GM12874 (cell line): ENCODE measurements around the gene PLXDC2.

Experiments used
- TF ChIP-seq, protein P1 (sequence below): IDR thresholded peaks from 2 replicates; pipeline ENCODE4 v1.5.1; 2011; ENCODE audit warnings: low read depth, mild to moderate bottlenecking, control low read depth, low read length, moderate library complexity; ENCODE audit not compliant: insufficient read depth

The PLXDC2 gene

DNA sequence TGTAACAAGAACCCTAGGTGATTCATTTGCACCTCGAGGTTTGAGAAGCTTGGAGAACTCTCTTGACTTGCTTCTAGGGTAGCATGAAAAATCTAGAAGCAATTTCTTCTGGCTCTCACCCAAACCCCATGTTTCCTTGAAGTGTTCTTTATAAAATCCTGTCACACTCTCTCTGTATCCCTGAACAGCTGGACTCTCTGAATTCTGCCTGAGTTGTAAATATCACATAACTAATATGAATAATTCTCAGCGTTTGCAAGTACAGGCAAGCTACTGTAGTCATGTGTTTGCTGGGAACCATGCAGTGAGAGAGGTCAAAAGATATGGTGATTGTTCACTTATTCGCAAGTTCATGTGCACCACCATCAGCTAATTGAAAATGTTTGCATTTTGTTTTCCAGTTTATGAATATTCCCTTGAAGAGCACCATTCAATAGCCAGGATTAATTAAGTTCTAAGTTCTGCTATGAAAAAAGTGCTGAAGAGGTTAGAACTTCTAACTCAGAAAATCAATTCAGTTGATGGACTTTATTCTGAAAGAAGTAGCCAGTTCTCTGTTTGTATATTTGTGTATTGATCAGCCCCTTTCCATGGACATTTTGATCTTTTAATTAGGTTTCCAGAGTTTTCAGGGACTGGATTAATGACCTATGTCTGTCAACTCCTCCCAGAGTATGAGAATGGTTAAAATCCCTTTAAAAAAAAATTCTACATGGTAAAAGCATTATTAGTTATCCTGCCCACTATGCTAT is 243.0 kb downstream of the PLXDC2 start:
- TF ChIP-seq, protein P1, sequence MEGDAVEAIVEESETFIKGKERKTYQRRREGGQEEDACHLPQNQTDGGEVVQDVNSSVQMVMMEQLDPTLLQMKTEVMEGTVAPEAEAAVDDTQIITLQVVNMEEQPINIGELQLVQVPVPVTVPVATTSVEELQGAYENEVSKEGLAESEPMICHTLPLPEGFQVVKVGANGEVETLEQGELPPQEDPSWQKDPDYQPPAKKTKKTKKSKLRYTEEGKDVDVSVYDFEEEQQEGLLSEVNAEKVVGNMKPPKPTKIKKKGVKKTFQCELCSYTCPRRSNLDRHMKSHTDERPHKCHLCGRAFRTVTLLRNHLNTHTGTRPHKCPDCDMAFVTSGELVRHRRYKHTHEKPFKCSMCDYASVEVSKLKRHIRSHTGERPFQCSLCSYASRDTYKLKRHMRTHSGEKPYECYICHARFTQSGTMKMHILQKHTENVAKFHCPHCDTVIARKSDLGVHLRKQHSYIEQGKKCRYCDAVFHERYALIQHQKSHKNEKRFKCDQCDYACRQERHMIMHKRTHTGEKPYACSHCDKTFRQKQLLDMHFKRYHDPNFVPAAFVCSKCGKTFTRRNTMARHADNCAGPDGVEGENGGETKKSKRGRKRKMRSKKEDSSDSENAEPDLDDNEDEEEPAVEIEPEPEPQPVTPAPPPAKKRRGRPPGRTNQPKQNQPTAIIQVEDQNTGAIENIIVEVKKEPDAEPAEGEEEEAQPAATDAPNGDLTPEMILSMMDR: no peak

DNA sequence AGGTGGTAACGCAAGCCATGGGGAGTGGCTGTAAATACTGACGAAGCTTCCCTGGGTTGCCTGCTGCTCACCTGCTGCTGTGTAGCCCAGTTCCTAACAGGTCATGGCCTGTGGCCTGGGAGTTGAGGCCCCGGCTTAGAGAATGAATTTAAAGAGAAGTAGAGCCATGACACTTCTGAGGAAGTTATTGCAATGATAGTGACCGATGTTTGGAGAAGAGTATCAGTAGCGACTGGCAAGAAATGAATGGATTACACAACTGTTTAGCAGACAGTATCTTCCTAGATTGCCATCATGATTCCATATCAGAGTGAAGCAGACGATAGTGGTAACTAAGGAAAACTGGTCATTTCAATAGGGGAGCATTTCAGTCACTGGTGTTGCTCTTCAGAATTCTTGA is 249.6 kb downstream of the PLXDC2 start:
- TF ChIP-seq, protein P1: no peak

GRCh38 chr10:20073167-20073566 is 256.9 kb downstream of the PLXDC2 start:
- TF ChIP-seq, protein P1: no peak

- TF ChIP-seq, protein P1: no peak
These were observed 259.5 kb downstream of the PLXDC2 start for GRCh38 chr10:20075713-20076112.

DNA sequence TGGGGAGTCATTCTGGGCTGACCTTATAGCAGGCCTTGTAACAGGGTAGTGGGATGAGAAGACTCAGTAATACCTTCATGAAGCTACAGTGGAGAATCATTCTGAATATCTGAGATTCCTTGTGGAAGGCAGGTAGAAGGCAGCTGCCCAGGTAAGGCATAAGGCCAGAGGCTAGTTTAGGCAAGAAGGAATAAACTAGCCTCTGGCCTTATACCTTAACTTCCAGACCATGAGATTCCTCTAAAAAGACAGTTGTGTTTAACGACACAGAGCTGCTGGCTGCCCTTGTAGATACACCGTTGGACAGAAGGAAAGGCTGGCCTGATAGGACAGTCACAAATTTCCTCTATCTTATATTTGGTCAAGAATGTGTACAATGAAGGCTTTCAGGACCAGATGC is 268.2 kb downstream of the PLXDC2 start:
- TF ChIP-seq, protein P1: no peak

GRCh38 chr10:20085115-20085514 is 268.9 kb downstream of the PLXDC2 start:
- TF ChIP-seq, protein P1: no peak

GRCh38 chr10:20087353-20087752 is 271.1 kb downstream of the PLXDC2 start:
- TF ChIP-seq, protein P1: no peak
